HG02678 (cell line): Measurements from ENCODE around the gene CBFA2T3.

Experiments used
- ATAC-seq: cut with Tn5 transposase; IDR thresholded peaks from one replicate; pipeline ENCODE4 v1.9.1; 2021; ENCODE audit warnings: mild to moderate bottlenecking, moderate library complexity; ENCODE audit not compliant: unreplicated experiment

The CBFA2T3 gene

DNA sequence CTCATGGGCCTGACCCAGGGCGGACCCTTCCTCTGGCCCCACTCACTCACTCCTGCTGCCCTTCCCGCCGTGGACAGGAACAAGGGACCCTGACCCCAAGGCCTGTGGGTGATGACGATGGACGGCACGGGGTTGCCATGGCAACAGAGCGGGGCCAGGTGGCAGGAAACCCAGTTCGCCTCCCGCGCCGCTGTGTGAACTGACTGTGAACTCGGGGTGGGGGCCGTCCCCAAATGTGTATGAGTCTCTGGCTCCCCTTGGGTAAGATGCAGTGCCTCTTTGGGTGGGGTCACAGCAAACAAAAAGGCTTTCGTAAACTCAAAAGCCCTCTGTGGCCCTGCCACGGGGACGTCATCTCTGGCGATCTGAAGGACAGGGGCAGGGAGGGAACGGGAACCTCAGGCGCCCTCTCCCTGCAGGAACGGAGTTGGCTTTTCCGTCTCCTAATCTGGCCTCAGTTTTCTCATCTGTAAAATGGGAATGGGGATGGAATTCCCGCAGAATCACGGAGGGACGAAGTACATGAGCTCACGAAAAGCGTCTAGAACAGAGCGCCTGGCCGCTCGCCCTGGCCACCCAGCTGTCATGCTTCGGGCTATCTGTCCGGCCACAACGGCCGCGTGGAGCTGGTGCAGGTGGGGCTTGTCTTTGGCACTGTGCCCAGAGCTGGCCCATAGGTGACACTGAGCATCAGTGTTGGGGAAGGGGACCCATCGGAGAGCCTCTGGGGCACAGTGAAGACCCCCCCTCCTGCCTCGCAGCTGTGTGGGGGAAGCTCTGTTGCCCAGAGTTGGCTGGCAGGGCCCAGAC lies 65.7 kb downstream of the CBFA2T3 start:
- no peak for ATAC-seq

DNA sequence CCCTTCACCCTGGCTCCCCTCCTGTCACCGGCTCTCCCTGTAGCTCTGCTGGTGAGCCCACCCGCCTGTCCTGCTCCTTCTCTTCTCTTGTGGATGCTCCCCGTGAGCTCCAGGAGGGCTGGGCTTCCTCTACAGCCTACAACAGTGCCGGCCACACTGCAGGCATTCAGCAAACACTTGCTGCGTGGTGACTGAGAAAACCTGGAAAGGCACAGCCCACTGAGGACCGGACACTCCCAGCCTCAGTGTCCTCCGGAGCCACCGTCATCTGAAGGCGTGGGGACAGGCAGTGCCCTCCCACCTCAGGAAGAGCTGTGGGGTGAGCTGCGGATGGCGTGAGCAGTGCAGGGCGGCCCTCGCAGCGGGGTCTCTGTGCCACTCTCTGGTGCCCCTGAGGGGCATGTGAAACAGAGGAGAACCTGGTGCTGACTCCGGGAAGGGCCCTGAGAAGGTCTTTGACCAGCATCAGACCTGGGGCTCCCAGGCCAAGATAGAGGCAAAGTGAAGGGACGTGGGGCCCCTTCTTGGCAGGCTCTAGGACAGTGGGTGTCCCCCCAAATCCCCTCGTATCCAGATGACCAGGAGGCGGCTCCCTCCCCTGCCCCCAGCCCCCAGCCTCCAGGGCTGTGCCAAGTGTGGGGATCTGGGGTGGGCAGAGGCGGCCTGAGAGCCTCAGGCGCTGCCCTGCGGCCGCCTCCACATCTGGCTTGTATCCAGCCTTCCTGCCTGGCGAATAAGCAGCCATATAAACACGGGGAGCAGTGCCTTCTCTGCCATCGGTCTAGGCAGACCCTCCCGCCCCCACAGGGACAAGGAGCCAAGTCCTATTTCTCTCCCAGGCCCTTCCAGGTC lies 66.5 kb downstream of the CBFA2T3 start:
- no peak for ATAC-seq

DNA sequence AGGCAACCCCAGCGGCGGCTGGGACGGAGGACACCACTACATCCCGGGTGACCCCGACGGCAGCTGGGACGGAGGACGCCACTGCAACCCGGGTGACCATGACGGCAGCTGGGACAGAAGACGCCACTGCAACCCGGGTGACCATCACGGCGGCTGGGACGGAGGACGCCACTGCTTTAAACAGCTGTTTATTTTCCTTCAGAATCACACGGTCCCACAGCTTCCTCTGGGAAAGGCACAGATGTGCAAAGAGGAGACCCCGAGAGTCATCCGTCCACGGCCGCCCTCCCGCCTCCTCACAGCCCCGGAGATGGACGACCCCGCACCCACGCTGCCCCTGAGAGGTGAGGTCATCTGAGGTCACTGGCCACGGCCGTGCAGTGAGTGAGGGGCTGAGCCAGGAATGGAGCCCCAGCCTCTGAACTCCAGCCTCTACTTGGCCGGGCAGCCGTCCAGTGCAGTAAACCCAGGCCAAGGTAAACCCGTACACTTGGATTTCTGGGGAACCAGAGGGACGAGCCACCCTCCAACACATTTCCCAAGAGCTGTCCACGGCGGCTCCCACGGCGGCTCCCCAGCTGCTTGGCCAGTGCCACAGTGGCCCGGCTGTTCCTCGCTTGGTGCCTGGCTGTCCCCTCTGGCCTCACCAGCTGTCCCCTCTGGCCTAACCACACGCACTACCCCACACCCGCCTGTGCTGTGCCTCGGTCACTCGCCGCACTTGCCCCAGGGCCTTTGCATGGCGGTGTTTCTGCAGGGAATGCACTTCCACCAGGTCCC lies 67.4 kb downstream of the CBFA2T3 start:
- ATAC-seq = no peak

DNA sequence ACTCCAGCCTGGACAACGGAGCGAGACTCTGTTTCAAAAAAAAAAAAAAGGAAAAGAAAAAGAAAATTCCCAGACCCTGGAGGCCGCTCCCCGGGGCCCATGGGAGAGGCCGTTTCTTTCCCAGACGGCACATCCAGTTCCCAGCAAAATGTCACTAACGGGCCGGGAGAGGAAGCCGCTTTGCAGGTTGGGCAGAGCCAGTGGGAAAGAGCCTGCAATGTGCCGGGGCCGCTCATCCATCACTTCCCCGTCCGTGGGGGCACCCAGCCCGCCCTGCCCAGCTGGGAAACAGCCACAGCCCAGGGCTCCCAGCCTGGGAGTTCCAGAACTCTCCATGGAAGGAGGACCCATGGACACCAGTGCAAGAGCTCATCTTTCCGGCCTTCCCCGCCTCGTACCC lies 68.7 kb downstream of the CBFA2T3 start:
- ATAC-seq = no peak

DNA sequence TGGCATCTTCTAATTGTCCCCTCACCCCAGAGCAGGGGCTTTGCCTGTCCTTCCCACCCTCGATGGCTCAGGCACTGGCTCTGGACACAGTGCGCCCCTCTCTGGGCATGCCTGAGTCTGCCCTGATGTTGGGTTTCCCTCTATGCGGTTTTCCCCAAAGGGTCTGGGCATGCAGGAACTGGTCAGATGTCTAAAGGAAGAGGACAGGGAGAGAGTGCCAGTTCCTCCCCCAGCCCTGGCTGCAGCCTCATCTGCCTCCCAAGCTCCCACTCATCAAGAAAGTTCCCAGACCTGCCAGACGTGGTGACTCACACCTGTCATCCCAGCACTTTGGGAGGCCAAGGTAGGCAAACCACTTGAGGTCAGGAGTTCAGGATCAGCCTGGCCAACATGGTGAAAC lies 69.2 kb downstream of the CBFA2T3 start:
- ATAC-seq = no peak

DNA sequence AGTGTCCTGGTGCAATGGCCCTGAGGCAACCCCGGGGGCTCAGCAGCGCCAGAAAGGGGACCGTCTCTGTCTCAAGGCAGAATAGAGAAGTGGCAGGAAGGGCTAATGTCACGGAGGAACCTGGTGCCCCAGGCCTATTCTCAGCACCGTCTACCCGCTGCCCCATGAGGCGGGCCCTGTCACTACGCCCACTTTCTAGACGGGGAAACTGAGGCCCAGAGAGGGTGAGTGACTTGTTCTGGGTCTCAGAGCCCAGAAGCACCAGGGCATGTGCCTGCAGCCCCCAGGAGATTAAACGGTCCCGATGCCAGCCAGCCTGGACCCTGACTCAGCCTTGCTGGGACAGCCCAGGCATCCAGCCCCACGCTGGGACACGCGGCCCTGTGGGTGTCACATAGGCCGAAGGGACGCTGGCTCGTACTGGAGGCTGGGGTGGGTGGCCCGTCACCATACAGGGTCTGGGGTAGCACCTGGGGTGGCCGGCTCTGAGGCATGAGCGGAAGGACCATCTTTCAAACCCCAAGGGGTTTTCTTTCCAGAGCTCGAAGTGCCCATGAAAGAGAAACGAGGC lies 70.4 kb downstream of the CBFA2T3 start:
- ATAC-seq = no peak

DNA sequence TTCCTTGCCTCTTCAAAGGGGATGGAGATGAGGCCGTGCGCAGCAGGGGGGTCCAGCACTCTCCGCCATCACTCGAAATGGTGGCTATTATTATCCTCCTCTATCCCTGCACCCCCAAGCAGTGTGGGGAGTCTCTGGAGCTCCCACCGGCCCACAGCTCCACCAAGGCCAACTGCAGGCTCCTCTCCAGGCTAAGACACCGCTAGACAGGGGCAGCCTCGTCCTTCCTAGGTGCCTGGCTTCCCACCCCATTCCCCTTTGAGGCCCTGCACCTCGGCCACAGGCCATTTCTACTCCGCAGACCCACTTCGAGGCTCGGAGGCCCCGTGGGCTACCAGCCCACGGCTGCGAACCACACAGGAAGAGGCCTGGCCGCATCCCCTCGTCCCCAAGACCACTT lies 71.0 kb downstream of the CBFA2T3 start:
- ATAC-seq = no peak

DNA sequence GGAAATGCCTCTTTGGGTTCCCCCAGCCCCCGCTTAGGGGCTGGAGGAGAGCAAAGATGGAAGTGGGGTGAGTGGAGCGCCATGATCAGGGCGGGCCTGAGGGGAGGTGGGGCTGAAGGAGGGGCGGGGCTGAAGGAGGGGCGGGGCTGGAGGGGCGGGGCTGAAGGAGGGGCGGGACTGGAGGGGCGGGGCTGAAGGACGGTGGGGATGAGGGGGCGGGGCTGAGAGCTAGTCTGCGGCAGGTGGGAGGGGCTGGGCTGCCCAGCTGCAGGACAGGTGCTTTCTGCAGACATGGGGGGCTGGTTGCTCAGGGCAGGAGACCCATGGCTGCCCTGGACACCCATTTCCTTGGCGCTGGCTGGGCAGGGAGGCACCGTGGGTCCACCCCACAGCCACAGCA lies 71.4 kb downstream of the CBFA2T3 start:
- ATAC-seq = no peak

DNA sequence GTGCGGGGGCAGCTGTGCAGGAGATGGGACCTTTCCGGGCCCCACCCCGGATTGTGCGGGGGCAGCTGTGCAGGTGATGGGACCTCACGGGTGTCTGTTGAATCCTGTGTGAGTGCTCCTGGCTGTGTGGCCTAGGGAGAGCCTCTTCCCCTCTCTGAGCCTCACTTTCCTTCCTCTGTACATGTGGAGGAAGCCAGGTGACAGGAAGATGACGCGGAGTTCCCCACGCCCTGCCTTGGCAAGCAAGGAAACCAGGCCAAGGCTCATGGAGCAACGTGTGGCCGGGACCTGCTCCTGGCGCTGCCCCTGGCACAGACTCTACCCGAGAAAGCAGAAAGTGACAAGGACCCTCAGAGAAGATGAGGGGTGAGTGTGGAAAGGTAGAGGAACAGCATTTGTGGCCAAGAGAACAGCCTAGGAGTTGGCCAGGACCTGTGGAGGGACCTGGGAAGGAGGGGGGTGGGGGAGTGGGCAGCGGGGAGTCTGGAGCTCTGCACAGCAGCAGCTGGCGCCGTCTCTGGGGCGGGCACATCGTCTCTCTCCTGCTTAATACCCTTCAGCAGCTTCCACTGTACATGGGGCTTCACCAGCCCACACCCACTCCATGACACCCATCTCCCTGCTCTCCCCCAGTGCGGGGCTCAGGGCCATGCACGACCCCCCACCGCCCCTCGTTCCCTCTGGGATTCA lies 72.2 kb downstream of the CBFA2T3 start:
- no peak for ATAC-seq

DNA sequence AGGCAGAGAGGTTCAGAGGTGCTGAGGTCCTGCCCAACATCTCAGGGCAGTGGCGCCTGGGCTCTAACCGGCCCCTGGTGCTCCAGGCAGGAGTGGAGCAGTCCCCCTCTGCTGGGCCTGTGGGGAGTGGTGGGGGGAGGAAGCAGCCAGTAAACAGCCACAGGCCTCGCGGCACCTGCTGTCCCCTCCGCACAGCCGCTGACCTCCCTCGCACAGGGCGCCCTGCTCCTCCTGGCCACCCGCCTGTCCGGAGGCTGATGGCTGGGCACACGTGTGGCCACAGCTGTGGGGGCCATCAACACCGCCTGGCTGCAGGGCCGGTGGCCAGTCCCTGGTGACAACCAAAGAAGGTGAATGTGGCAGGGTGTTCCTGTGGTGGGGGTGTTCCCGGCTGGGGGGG lies 73.7 kb downstream of the CBFA2T3 start:
- no peak for ATAC-seq

DNA sequence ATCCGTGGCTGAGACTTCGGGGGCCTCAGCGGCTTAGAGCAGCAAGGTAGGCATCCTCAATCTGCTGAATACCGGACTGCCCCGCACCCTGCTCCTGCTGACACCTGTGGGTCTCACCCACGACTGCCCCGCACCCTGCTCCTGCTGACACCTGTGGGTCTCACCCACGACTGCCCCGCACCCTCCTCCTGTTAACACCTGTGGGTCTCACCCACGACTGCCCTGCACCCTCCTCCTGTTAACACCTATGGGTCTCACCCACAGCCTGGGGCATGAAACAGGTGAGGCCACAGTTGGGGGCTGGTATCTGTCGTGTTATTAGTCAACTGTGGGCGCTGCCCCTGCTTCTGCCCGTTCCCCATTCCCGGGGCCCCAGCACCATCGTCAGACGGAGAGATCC lies 74.3 kb downstream of the CBFA2T3 start:
- ATAC-seq = no peak

DNA sequence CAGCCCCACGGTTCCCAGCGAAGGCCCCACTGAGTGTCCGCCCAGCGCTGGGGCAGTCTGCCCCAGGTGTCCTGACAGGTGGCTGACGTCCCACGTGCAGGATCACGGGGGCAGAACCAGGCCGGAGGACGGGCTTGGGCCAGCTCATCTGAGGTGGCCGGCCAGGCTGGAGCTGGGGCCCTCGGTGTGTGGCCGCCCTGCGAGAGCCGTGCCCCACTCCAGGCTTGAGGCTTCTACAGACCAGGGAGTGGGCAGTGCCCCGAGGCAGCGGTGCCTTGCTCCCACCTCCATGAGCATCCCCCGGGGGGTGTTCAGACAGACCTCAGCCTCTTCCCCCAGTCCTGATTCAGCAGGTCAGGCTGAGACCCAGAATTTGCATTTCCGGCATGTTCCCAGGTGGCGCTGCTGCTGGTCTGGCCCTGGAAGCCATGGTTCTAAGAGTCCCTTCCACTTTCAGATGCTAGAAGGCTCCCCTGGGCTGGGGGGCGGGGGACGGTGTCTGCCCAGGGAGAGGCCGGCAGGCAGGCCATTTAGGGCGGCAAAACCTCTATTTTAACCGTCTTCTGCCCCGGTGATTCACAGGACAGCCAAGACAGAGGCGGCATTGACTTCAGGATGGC lies 75.2 kb downstream of the CBFA2T3 start:
- ATAC-seq = no peak

DNA sequence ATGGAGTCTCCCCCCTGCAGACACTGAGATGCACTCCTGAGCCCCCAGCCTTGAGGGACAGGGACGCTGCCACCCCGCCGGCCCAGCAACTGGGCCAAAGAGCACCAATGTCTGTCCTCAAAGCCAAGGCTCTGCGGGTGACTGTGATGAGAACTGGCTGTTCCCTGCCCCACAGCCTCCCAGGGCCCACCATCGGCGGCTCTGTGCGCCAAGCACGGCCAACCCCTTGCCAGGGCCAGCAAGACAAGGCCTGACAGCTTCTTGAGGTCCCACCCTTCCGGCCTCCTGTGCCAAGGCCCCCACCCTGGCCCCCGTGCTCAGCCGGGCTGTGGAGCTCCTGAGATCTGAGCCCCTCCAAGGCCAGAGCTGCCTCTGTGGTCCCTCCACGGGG lies 76.3 kb downstream of the CBFA2T3 start:
- ATAC-seq = no peak

DNA sequence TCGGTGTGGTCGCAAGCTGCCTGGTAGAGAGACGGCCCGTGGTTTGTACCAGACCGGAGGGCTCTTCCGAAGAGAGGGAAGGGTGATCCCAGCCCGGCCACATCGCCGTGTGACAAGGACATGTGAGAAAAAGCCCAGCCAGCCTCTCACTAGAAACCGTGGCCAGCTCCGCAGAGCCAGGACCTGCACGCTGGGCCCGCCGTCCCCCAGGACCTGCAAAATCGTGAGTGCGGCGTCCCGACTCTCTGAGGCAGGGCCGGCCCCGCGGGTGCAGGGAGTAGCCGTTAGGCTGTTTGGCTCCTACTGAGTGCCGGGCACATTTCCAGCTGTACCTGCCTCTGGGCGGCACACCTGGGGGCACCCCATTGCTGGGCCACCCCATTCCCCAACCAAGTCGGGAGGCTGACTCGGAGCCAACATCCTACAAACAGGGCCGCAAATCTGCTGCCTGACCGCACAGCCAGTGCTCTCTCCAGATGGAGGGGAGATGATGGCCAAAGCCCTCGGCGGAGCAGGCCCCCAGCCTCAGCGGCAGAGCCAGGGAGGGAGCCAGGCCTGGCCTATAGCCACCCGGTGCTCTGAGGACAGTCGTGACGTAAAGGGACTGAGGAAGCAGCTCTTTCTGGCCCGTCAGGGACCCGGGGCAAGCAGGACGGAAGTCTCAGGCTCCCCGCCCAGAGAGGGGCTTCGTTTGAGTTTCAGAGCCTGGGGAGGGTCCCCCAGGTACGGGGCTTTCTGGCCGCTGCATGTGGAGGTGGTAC lies 76.9 kb downstream of the CBFA2T3 start:
- ATAC-seq = no peak

DNA sequence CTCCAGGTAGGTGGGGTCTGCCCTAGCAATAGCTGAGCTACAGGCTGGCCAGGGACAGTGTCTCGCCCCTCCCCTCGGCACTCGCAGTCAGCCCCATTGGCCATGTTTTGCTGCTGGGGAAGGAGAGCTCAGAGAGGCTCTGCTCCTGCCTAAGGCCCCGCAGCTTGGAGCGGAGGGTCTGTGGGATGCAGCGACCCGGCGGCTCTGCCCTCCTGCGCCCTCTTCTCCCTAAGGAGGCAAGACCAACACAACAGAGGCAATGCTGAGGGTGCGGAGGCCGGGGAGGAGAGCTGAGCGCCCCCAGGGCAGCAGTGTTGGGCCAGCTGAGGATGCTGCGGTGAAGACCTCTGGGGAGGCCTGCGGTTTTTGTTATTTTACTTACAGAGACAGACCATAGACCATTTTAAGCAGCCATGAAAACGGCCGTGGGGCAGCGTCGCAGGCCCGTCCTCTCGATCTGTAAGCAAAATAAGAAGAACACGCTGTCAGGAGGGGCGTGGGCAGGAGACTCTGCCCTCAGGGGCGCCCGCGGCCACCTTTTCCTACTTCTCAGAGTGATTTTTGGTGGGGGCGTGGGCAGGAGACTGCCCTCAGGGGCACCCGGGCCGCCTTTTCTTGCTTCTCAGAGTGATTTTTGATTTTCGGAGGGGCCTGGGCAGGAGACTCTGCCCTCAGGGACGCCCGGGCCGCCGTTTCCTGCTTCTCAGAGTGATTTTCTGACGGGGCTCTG lies 79.1 kb downstream of the CBFA2T3 start:
- ATAC-seq = no peak

DNA sequence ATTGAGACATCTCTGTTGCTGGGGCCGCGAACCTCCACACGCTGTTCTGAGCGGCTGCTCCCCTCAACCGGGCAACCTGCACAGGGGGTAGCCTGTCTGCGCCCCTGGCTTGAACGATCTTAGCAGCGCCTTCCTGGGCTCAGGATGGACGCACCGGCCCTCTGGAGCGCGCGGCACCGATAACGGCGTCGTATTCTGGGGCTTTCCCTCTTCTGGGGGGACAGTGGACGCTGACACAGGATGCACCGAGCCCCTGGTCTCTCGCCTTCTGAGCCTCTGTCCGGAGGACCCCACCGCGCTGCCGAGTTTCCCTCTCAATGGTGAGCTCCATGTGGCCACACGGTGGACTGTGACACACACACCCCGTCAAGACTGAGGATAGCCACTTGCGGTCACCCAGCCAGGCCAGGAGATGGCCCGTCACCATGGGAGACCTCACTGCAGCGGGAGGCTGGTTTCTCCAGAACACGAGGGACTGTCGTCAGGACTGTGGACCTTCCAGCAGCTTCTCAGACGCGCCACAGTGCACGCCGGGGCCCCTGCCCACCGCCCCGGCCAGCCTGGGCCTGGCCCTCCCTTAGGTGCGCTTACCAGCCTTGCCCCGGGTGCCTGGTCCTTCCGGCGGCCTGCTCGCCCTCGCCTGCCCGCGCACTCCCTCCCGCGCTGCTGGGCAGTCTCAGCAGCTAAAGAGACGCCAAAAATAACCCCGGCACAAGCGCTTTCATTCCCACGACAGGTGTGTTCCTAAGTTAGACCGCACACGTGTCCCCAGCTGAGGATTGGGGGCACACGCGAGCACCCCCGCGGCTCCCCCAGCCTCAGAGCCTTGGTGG lies 80.6 kb downstream of the CBFA2T3 start:
- ATAC-seq = no peak

DNA sequence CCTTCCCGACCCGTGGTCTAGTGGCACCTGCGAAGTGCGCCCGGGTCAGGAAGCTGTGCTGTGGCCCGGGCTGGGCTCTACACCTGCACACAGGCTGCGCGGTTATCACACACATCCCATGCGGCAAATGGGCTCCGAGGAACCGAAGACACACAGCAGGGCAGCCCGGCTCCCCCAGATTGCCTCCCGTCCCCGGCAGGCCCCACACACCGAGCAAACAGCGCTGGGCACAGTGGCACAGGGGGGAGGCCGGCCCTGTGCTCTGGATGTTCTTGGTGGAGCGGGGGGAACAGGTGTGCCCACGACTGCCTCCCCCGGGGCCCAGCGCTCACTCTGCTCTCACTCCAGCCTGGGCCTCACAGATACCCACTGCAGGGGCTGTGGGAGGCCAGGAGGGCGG lies 81.7 kb downstream of the CBFA2T3 start:
- no peak for ATAC-seq
